ENCODE data around the gene ANXA7. TPM values are rescaled to one million over a fixed set of nuclear protein-coding genes. Genes with fewer than 3 reads are reported as not detected.

Gene ANXA7
- total and polyA plus RNA-seq, 8 donors = 63.7 to 118 (median 75.1) TPM

- no peak overlapping the region for H3K27ac ChIP-seq
- TF ChIP-seq CTCF (IDR thresholded peaks at IDR 0.05) = no peak
- H3K36me3 ChIP-seq = peaks cover 0 to 54% of the 10 kb centered on the region in 2 donors
- intact Hi-C loops (cut with DNase I) = no loop called here
- H3K4me3 ChIP-seq = no peak overlapping the region
- H3K9me3 ChIP-seq = no peaks in the 10 kb centered on the region
- no peaks in the 10 kb centered on the region for H3K27me3 ChIP-seq
- H3K4me1 ChIP-seq = no peaks in the 10 kb centered on the region
- ATAC-seq (no peak), DNase-seq (no peak)
Measured at GRCh38 chr10:73439605-73440312, 25.9 kb upstream of the ANXA7 start.

- Histone ChIP-seq H3K4me1 (no peaks in the 10 kb centered on the region), H3K9me3 (no peaks in the 10 kb centered on the region), H3K4me3 (no peak overlapping the region), H3K27me3 (no peaks in the 10 kb centered on the region), H3K36me3 (peaks cover 0 to 49% of the 10 kb centered on the region in 2 donors), H3K27ac (no peak overlapping the region)
- intact Hi-C loops (cut with DNase I) = no loop called here
- no peak for DNase-seq
- ATAC-seq = no peak
- no peak for TF ChIP-seq CTCF (IDR thresholded peaks at IDR 0.05)
Measured at GRCh38 chr10:73439055-73439454, 25.2 kb upstream of the ANXA7 start.

GRCh38 chr10:73433538-73433867, 19.6 kb upstream of the ANXA7 start, which contains the start of gene MSS51:
Gene MSS51 (minus strand): TSS chr10:73433561. CDS start chr10:73428284, 5,277 bp downstream.
- Histone ChIP-seq H3K27ac (no peak within 1 kb of the TSS), H3K4me1 (no peaks in the 10 kb centered on the region), H3K4me3 (no peak within 1 kb of the TSS), H3K27me3 (no peaks in the 10 kb centered on the region), H3K36me3 (peaks cover 0 to 40% of the 10 kb centered on the region in 2 donors), H3K9me3 (no peaks in the 10 kb centered on the region)
- no peak for TF ChIP-seq CTCF (IDR thresholded peaks at IDR 0.05)
- DNase-seq = no peak
- intact Hi-C loops (cut with DNase I) = no loop called here
- no peak for ATAC-seq

- Histone ChIP-seq H3K36me3 (peaks cover 0 to 40% of the 10 kb centered on the region in 2 donors), H3K4me3 (no peak overlapping the region), H3K4me1 (no peaks in the 10 kb centered on the region), H3K27ac (no peak overlapping the region), H3K27me3 (no peaks in the 10 kb centered on the region), H3K9me3 (no peaks in the 10 kb centered on the region)
- no peak for DNase-seq
- no peak for ATAC-seq
- intact Hi-C loops (cut with DNase I) = no loop called here
- no peak for TF ChIP-seq CTCF (IDR thresholded peaks at IDR 0.05)
Measured at GRCh38 chr10:73432646-73433537, 19.0 kb upstream of the ANXA7 start.

GRCh38 chr10:73426318-73426717, 12.5 kb upstream of the ANXA7 start:
- TF ChIP-seq CTCF (IDR thresholded peaks at IDR 0.05) = no peak
- no peaks in the 10 kb centered on the region for H3K27me3 ChIP-seq
- H3K27ac ChIP-seq = no peak overlapping the region
- H3K4me1 ChIP-seq = no peaks in the 10 kb centered on the region
- DNase-seq = no peak
- H3K4me3 ChIP-seq = no peak overlapping the region
- no peak for ATAC-seq
- H3K9me3 ChIP-seq = no peaks in the 10 kb centered on the region
- H3K36me3 ChIP-seq = peaks cover 0 to 83% of the 10 kb centered on the region in 2 donors
- intact Hi-C loops (cut with DNase I) = no loop called here

All from left lung (tissue), 10 donors.